Cortex of kidney (tissue), 1 donor: ENCODE results near the gene DIAPH1.

Source experiments
- DNase-seq: peaks from one replicate; lab custom pipeline; 2025; lab: John Stamatoyannopoulos, UW

Gene DIAPH1

DNA sequence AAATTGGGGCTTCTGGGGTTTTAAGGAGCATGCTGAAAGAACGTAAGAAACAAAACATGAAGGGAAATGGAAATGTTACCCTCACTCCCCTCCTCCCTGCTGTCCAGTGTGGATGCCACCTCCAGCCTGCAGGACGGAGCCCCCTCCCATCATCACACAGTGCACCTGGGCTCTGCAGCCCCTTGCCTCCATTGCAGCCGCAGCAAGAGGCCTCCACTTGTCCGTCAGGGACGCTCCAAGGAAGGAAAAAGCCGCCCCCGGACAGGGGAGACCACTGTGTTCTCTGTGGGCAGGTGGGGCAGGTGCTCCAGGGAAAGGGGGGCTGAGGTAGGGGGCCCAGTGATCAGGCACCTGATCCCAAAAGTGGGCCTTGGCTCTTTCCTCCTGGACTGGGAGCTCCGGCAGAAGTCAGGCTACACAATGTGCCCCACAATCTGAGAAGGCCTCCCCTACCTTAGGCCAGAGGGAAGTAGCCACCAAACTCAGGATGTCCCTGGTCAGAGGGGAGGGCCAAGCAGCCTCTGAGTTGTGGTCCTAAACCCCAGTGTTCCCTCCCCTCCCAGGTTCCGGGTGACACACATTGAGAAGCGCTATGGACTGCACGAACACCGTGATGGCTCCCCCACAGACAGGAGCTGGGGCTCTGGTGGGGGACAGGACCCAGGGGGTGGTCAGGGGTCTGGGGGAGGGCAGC lies 20.7 kb upstream of the DIAPH1 start:
- DNase-seq, result no peak

DNA sequence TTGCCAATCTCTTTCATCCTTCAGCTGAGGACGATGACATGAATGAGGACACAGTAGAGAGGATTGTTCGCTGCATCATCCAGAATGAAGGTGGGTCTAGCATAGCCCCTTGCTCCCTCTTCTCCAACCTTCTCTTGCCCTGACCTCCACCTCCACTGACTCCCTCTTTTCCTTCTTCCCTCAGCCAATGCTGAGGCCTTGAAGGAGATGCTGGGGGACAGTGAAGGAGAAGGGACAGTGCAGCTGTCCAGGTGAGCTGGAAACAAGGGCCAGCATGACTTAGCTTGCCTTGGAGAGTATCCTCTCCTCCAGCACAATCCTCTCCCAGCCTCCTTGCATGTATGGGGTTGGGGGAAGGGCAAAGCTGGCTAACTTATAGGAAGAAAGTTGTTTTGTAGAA lies 20.0 kb upstream of the DIAPH1 start:
- no peak for DNase-seq

DNA sequence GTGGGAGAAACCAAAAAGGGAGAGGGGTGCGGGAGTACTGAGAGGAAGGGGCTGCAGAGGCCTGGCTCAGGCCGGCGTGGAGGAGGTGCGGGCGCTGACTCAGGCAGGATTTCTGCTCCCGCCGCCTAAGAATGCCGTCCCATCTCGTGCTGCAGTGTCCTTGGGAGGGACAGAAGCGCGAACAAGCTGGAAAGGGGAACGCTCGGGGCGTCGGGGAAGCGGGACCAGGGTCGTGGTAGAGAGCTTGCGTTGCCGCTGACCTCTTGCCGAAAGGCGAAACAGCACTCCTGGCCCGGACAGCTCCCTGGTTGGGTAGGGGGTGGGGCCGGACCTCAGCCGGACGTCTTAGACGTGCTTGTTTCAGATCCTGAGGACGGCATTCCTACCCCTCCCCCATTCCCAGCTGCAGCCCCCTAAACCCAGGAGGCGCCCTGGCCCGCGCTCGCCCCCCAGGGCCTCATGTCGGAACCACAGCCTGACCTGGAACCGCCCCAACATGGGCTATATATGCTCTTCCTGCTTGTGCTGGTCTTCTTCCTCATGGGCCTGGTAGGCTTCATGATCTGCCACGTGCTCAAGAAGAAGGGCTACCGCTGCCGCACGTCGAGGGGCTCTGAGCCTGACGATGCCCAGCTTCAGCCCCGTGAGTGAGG lies 19.1 kb upstream of the DIAPH1 start:
- DNase-seq, result no peak

DNA sequence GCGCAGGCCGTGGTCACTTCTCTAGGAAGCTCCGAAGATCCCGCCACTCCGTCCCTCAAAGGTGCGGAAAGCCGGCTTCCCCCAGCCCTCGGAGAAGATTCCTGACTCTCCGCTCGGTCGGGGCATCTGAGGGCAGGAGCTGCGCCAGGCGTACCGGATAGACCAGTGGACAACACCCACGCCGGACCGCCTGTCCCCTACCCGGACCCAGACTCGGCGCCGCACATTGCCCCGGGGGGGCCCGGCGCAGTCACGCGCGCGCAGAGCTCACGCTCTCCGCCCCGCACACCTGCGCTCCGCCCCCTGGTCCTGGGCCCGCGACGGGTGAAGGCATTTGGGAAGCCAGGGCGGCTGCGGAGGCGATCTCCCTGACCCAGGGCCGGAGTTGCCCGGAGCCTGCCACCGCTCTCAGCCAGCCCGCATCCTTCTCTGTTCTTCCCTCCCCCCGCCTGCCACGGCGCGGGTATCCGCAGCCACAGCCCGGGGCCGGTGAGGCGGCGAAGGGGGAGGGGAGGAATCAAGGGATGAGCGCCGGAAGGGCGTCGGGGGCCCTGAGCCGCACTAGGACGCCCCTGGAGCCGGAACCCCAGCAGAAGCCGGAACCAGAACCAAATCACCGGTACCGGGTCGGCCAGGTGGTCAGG lies 18.4 kb upstream of the DIAPH1 start:
- DNase-seq, result no peak

DNA sequence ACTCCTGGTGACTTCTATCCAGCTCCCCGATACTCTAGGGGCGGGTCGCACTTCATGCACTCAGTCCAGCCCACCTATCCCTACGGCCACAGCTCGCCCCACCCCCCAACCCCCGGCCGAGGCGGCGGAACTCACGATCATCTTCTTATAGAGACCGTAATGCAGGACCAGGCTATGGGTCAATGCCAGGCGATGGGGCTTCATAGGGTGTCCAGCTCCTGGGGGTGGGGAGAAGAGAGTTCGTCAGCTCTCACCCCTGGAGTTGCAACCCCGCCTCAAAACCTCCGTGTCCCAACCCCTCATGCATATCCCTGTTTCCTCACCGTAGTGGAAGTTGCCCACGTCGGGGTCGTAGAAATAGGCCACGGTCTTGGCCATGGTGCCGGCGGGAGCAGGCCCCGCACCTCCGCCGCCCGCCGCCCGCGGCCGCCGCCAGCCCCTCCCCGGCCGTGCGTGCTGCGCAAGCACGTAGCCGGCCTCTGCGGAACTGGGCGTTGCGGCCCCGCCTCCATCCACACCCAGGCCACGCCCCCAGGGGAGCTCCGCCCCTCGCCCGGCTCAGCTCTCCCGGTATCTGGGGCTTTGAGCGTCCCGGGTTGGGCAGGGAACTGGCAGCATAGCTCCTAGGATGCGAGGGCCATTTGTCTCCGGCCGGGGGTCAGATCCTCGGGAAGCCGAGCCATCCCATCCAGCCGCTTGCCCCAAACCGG lies 17.8 kb upstream of the DIAPH1 start, which contains the start of the genes HDAC3 and RELL2:
Gene HDAC3, minus strand, starts transcription at position 437 of the 710 bp plus-strand sequence. Its CDS starts 59 bp downstream, at position 378.
Gene RELL2, plus strand, starts transcription at position 585 of the 710 bp plus-strand sequence. CDS start 1,229 bp downstream, outside the sequence.
- DNase-seq, result no peak

DNA sequence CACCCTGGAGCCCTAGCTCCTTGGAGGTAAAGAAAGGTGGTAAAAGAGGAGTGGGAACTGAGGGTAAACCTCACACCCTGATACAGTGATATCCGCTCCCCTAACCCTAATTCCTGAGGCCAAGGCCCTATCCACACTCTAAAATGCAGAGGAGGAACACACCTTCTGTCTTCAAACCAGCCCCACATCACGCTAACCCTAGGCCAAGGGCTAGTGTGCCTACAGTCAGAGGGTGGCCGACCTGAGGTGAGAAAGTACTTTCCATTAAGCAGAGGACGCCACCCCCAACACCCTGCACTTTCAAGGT lies 17.3 kb upstream of the DIAPH1 start:
- DNase-seq, result no peak

DNA sequence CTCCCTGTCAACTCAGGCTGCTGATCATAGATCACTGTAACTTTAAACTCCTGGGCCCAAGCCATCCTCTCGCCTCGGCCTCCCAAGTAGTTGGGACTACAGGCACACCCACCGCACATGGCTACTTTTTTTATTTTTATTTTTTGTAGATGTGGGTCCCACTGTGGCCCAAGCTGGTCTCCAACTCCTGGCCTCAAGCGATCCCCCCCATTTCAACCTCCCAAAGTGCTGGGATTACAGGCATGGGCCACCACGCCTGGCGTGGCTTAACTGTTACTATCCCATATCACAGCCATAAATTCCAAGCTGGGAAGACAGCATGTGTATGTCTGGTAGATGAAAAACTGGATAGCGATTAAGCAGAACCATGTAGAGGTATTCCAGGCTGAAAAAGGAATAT lies 16.8 kb upstream of the DIAPH1 start:
- DNase-seq, result no peak

DNA sequence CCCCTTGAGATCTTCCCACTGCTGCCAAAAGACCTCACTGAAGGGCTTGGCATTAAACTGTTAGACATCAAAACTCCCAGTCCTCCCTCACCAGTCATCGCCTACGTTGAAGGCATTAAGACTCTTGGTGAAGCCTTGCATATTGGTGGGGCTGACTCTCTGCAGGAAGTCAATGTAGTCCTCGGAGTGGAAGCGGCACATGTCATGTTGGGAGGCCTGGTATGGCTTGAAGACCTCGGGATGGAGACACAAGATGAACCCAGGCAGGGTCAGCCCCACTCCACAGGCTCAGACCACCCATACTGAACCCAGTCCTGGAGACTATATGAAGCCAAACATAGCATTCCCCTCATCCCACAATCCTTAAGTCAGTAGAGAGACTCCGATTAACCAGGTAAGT lies 15.9 kb upstream of the DIAPH1 start:
- no peak for DNase-seq

DNA sequence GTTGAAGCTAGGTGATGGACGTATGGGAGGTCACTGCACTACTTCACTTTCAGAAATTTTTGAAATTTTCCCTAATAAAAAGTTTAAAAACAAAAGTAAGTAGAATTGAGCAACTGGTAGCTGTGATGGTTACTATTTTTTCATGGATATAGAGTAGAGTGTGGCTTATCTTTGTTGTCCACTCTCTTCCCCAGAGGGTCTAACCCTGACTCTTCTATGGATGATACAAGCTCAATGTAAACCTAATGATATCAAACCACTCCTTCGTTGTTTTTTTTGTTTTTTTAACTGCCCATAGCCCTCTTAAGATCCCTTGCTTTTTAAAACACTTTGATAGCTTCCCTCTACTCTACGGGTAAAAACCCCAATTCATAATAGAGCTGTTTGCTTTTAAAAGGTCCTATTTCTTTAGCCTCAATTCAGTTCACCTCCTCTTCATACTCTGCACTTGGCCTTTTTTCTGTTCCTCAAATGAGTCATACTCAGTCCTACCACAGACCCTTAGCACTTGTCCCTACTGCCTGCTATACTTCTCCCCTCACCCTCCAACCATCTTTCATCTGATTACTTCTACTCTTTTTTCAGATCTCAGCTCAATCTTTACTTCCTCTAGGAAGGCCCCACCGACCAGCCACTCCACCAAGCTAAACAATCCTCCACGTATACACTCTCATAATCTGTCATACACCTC lies 15.2 kb upstream of the DIAPH1 start:
- DNase-seq, result no peak

DNA sequence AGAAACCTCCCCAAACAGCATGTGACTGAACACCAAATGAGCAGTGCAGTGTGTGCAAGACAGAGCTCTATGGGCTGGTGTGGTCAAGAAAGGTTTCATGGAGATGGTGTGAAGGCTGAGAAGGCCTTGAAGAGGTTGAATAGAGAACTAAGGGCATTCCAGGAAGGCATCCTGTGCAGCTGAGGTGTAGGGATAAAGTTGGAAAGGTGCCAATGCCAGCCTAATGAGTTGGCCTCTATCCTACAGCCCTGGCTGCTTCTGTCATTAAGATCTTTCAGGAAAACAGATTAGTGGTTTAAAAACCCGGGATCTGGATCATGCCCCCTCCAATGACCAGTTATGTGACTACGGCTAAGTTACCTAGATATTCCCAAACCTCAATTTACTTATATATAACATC lies 13.8 kb upstream of the DIAPH1 start:
- DNase-seq, result no peak

DNA sequence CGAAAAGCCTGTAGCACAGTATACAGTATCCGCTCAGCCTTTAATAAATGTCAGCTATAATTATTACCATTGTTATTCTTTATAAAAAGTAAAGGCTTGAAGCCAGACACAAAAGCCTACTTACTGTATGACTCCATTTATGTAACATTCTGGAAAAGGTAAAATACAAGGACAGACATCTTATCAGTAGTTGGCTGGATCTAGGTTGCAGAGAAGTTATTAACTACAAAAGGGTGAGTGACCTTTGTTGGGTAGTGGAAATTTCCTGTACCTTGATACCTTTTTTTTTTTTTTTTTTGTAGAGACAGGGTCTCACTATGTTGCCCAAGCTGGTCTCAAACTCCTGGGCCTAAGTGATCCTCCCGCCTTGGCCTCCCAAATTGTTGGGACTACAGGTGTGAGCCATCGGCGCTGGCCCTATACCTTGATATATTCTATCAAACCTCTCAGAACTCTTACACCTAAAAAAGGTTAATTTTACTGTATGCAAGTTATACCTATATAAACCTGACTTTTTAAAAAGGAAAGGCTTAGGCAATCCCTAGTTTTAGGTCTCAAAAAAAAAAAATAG lies 11.9 kb upstream of the DIAPH1 start:
- DNase-seq, result no peak

DNA sequence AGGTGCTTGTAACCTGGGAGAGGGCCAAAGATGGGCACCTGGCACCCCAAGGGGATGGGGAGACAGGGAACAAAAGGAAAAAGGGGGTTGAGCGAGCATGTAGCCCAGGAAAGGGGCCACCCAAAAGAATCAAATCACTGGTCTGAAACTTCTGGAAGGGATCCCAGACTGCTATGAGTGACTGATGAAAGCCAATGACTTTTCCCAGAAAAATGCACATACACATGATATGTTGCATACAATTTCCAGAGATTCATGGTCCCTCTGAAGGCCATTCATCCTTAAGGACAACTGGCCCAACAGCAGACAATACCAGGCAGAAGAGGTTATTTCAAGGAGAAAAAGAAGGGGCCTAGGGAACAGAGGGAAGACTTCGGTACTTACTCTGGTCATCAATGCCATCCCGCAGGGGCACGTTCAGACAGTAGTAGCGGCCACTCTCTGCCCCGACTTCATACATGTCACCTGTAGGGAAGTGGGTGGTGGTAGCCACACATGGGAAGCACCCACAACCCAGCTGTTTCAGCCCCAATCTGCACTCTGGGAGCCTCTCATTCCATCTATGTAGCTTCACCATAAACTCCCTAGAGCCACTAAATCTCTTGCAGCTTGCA lies 9.5 kb upstream of the DIAPH1 start:
- no peak for DNase-seq

DNA sequence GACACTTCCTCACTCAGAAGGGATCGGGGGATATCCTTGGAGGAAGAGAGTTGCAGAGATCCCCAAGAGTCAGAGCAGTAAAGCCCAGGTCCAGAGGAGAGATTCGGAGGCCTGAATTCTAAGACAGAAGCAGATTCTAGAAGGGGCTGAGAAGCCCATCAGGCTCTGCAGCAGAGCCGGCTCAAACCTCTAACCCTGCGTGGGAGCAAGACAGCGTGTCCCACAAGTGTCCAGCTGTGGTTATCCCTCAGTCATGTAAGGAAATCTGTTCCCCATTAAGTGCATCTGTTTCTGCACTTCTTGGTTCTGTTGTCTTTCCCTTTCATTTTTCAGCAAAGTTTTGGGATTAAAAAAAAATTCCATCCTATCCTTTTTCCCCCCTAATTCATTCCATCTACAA lies 4.8 kb upstream of the DIAPH1 start:
- no peak for DNase-seq

DNA sequence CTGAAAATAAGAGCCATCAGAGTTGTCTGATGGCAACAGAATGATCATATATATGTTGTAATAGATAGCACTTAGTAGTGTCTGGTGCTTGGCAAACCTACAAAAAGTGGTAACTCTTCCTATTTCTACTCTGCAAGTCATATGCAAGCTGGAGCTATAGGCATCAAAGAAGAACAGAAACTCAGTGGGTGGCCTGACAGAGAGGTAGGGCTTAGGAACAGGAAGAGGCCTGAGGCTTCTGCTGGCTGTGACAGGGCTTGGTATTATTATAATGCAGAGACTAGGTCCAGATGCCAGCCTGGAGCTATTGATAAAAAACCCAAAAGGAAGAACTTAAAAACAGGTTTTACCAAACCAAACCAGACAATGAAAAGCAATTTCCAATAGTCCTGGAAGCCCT lies 4.4 kb upstream of the DIAPH1 start:
- DNase-seq, result no peak

DNA sequence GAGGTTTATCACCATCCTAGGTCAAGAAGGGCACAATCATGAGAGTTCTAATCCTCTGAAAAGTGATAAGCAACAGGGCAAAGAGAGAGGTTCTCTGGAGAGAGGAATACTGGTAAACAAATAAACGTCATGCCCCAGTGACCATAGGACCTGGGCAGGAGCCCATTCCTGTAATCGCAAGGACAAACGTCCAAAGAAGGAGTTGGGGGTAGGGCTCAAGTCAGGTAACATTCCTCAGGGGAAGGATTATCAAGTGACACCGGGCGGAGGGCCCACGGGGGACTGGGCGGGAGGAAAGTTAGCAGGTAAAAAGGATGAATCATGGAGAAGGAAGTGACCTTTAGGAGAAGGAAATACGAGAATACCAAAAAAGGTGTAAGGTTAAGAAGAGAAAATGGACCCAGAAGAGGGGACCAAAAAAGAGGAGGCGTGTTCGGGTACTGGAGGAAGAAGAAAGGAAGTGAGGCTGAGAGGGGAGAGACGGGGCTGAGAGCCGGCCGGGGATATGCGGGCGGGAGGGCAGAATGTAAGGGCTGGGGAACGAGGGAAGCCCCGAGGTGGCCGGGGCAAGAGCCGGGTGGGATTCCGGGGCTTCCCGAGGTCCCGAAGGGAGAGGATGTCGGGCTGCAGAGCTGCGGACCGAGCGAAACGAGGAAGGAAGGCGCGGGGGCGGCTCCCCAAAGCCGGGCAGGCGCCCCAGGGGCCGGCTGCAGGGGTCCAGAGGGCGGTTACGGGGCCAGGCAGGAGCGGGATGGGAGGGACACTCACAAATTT lies 583 bp downstream of the DIAPH1 start:
- no peak for DNase-seq

DNA sequence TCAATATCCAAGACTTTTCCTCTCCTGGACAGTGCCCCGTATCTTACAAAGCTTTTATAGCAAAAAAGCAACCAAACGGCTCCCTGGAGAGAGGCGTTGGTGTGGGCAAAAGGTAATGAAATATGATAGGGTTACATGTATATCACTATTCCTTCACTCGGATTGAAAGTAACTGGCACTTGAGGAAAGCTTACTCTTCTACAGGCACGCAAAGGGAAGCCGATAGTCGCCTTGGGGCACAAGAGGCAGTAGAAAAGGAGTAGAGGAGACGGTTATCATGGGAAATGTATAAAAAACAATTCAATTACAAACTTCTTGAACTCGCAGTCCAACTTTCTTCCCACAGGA lies 1.1 kb downstream of the DIAPH1 start:
- DNase-seq, result no peak

DNA sequence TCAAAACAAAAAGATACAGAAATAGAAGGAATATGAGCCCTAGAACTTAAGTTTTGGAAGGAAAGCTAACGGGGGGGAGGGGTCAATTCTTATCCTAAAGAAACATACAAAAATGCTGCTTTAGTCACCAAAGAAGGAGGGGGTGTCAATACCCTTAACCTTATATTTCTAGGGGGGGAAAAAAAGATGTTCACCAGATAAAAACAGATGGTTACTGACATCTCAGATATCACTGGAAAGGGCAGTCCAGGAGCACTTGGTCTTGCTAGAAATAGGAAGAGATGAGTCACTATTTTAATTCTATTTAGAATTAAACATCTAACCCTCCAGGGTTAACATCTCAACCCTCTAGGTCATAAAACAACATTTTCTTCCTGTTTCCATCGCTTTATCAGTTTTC lies 1.7 kb downstream of the DIAPH1 start:
- no peak for DNase-seq

DNA sequence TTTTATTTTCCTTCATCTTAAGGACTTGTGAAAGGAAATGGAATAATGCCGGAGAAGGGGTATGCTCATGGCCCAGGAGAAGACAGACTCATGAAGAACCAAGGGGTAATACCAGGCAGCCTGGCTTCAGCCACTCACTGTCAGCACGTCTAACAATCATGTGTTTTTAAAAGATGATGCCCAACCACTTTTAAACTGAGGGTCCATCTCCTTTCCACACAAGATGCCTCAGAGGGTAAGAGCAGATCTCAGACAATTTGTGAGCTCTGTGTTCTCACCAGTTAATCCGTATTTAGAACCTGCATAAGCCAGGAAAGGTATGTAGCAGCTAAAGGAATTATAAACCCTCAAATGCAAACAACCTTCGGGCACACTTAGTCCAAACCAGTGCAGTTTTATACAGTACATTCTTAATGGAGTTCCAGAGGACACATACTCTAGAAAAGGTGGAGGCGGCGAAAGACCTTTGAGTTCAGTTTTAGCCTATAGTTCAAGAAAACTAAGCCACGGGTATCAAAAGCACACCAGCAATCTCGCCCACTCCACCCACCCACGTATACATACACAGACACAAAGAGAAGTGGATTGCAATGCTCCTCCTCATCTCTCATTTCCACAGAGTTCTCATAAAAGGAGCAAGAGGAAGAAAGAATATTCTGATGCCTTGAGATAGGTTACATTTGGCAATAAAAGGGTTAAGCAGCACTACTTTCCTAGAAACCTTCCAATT lies 2.6 kb downstream of the DIAPH1 start:
- no peak for DNase-seq

DNA sequence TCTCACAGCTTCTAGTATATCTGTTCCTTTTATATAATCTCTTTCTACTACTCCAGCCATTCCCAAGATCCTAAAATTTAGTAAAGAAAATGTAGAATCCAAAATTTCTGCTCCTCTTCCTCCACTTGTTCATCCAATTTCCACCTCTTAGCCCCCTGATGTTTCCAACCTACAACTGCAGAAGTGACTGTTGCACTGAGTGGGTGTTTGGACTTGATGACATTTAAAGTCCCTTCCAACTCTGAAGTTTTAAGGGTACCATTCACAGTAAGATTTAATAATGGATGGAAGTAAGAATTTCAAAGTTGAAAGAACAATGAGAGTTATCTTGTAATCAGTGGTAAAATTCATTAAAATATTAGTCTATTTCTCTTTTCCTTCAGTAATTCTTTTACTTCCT lies 5.5 kb downstream of the DIAPH1 start:
- no peak for DNase-seq

DNA sequence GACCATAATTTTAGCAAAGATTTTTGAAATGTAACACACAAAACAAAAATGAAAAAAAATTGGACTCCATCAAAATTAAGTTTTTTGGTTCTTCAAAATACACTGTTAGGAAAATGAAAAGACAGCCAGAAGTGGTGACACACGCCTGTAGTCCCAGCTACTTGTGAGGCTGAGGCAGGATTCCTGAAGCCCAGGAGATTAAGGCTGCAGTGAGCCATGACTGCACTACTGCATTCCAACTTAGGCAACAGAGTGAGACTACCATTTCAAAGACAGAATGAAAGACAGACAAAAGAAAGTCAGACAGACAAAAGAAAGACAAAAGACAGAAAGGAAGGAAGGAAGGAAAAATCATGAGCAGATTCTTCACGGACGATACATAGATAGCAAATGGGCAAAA lies 7.5 kb downstream of the DIAPH1 start:
- no peak for DNase-seq
